Astrocyte of the cerebellum (primary cell): ENCODE results near the gene NR2C2.

Experiments used
- DNase-seq: peaks from one replicate; pipeline ENCODE4 v3.0.0-alpha.2; 2011; ENCODE audit warnings: low read depth
- H3K4me3 ChIP-seq: 2 replicates; pipeline ENCODE4 v1.5.1; 2011; ENCODE audit warnings: mild to moderate bottlenecking, low read depth, low read length, moderate library complexity
- CTCF ChIP-seq: IDR thresholded peaks from 2 replicates; pipeline ENCODE4 v1.5.1; 2012; ENCODE audit warnings: low read length, low read depth, moderate library complexity, mild to moderate bottlenecking; ENCODE audit errors: missing control alignments
- in situ Hi-C: cut with HindIII; loops from 2 replicates; pipeline ENCODE4 v1.10.0; 2017; ENCODE audit warnings: low sequenced_read_pairs

NR2C2 gene

GRCh38 chr3:15023719-15024118 lies 76.3 kb downstream of the NR2C2 start:
- no peak for TF ChIP-seq CTCF
- in situ Hi-C loops: no loop called here
- no peak for DNase-seq

GRCh38 chr3:15029625-15030024 lies 82.2 kb downstream of the NR2C2 start:
- H3K4me3 ChIP-seq: no peak overlapping the region
- DNase-seq: no peak
- TF ChIP-seq CTCF: no peak
- in situ Hi-C loops: no loop called here

More at GRCh38 chr3:15023719-15024118, 76.3 kb downstream of the NR2C2 start:
- no peak overlapping the region for H3K4me3 ChIP-seq

- no peak for DNase-seq
- no peak overlapping the region for H3K4me3 ChIP-seq
- in situ Hi-C loops: no loop called here
- no peak for TF ChIP-seq CTCF
Measured at GRCh38 chr3:15032650-15033049, 85.3 kb downstream of the NR2C2 start.

- in situ Hi-C loops: no loop called here
- H3K4me3 ChIP-seq: no peak overlapping the region
- no peak for DNase-seq
- TF ChIP-seq CTCF: no peak
Measured at GRCh38 chr3:15033103-15033502, 85.7 kb downstream of the NR2C2 start.

GRCh38 chr3:15038306-15038705 lies 90.9 kb downstream of the NR2C2 start:
- no peak for TF ChIP-seq CTCF
- no peak overlapping the region for H3K4me3 ChIP-seq
- no peak for DNase-seq
- in situ Hi-C loops: no loop called here

GRCh38 chr3:15040844-15041243 lies 93.5 kb downstream of the NR2C2 start:
- DNase-seq: no peak
- H3K4me3 ChIP-seq: no peak overlapping the region
- in situ Hi-C loops: no loop called here
- TF ChIP-seq CTCF: no peak

- H3K4me3 ChIP-seq: no peak overlapping the region
- in situ Hi-C loops: no loop called here
- TF ChIP-seq CTCF: no peak
- DNase-seq: no peak
Measured at GRCh38 chr3:15041950-15042349, 94.6 kb downstream of the NR2C2 start.
